Activated CD4-positive, alpha-beta T cell treated with anti-CD3 and anti-CD28 coated beads for 36 hours (primary cell): ENCODE data around the gene SCN2A. TPM values are rescaled to one million over a fixed set of nuclear protein-coding genes. Genes with fewer than 3 reads are reported as not detected.

Experiments
- ATAC-seq: fragments of 200-7000 bp; cut with Tn5 transposase; one replicate; pipeline ENCODE4 v1.10.0; 2021; ENCODE audit warnings: mild to moderate bottlenecking, moderate library complexity
- CTCF ChIA-PET: fragments of 350-600 bp; sonication (Branson Sonifier 250); formaldehyde crosslinking; loops from one replicate; lab custom pipeline; 2021; ENCODE audit warnings: antibody characterized with exemption; lab: Charles Lee
- POLR2A ChIA-PET: fragments of 350-600 bp; sonication (Branson Sonifier 250); formaldehyde crosslinking; loops from one replicate; lab custom pipeline; 2021; ENCODE audit warnings: antibody characterized with exemption, inconsistent platforms; lab: Charles Lee
- DNase-seq: peaks from one replicate; pipeline ENCODE4 v3.0.0-alpha.2; 2020
- H3K27ac Mint-ChIP-seq: one replicate; pipeline ENCODE4 v1.8.0; 2021; ENCODE audit warnings: mixed read lengths
- H3K27me3 Mint-ChIP-seq: one replicate; pipeline ENCODE4 v1.8.0; 2021; ENCODE audit warnings: mixed read lengths
- H3K36me3 Mint-ChIP-seq: one replicate; pipeline ENCODE4 v1.8.0; 2021; ENCODE audit warnings: low read depth, mixed read lengths
- H3K4me1 Mint-ChIP-seq: one replicate; pipeline ENCODE4 v1.8.0; 2021; ENCODE audit warnings: mixed read lengths
- H3K4me3 Mint-ChIP-seq: one replicate; pipeline ENCODE4 v1.8.0; 2021; ENCODE audit warnings: mild to moderate bottlenecking, moderate library complexity, mixed read lengths
- H3K9me3 Mint-ChIP-seq: one replicate; pipeline ENCODE4 v1.8.0; 2021; ENCODE audit warnings: low read depth, mixed read lengths
- intact Hi-C, 2 experiments: fragments of 100-400 bp; cut with DNase I in 1 of 2; cut with micrococcal nuclease in 1 of 2; formaldehyde crosslinking; loops; one replicate each; pipeline versions ENCODE4 v1.14.2 to v1.15.1; 2022 to 2024; cut with DNase I, micrococcal nuclease
- total RNA-seq, 2 experiments: library from RNA; stranded (reverse); gene quantifications; one replicate each; pipeline ENCODE4 v1.2.3, GENCODE V29; 2021

SCN2A gene
- total RNA-seq, 2 experiments from 2014 or later, result 0.07 to 0.14 TPM

GRCh38 chr2:165425556-165425955, 186.3 kb downstream of the SCN2A start:
- no peaks in the 10 kb centered on the region for H3K9me3 Mint-ChIP-seq
- no peaks in the 10 kb centered on the region for H3K4me1 Mint-ChIP-seq
- ATAC-seq (no peak), DNase-seq (no peak)
- ChIA-PET POLR2A (no interaction called here), CTCF (interaction anchor here (0.7 kb wide), 1 partner anchor 22 kb away, joined by 4 read pairs; no protein-coding TSS in a partner anchor)
- H3K27me3 Mint-ChIP-seq, result no peaks in the 10 kb centered on the region
- H3K27ac Mint-ChIP-seq, result no peak overlapping the region
- H3K4me3 Mint-ChIP-seq, result no peak overlapping the region
- no peaks in the 10 kb centered on the region for H3K36me3 Mint-ChIP-seq
- intact Hi-C loops, result no loop called here

DNA sequence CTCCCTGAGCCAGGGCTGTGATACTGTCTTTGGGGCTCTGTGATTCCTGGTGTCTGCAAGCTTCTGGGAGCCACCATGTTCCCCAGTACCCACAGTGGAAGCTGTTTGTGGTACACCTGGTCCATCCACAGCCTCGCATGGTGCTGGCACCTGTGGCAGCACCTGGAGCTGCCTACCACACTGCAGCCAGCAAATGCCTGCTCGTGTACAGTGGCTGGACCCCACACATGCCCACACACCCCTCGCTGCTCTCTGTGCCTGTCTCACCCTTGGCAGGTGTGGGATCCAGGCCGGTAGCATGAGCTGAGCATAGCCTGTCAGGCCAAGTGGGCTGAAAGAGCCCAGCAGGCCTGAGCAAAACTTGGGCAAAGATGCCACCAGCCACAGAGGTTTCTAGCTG, 188.5 kb downstream of the SCN2A start:
- intact Hi-C loops, result no loop called here
- H3K27ac Mint-ChIP-seq, result no peak overlapping the region
- H3K36me3 Mint-ChIP-seq, result no peaks in the 10 kb centered on the region
- CTCF ChIA-PET, result interaction anchor here (0.6 kb wide), 2 partner anchors 19 to 128 kb away, joined by 3 read pairs; no protein-coding TSS in a partner anchor
- POLR2A ChIA-PET, result no interaction called here
- H3K4me1 Mint-ChIP-seq, result no peaks in the 10 kb centered on the region
- H3K27me3 Mint-ChIP-seq, result no peaks in the 10 kb centered on the region
- no peaks in the 10 kb centered on the region for H3K9me3 Mint-ChIP-seq
- no peak for DNase-seq
- H3K4me3 Mint-ChIP-seq, result no peak overlapping the region
- ATAC-seq, result no peak

- intact Hi-C loops, result no loop called here
- Mint-ChIP-seq H3K9me3 (no peaks in the 10 kb centered on the region), H3K27ac (no peak overlapping the region), H3K4me3 (no peak overlapping the region), H3K36me3 (no peaks in the 10 kb centered on the region), H3K27me3 (no peaks in the 10 kb centered on the region), H3K4me1 (no peaks in the 10 kb centered on the region)
- ChIA-PET CTCF (no interaction called here), POLR2A (no interaction called here)
- DNase-seq, result no peak
- ATAC-seq, result no peak
Observed at GRCh38 chr2:165428926-165429325, 189.7 kb downstream of the SCN2A start.

DNA sequence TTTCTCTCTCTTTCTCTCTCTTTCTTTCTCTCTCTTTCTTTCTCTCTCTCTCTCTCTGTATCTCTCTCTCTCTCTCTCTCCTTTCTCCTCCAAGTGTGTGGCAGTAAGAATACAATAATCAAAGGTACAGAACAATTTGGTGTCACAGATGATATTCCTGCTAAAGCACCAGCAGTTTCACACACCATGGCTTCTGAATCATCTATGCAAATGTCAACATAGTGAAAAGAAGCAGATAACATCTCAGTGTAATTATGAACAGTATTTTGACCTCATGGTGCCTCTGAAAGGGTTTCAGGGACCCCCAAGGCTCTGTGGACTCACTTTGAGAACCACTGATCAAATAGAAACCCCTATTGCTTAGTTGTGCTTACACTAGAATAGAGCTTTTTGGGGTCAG, 191.8 kb downstream of the SCN2A start:
- H3K27me3 Mint-ChIP-seq, result no peaks in the 10 kb centered on the region
- no peaks in the 10 kb centered on the region for H3K4me1 Mint-ChIP-seq
- H3K4me3 Mint-ChIP-seq, result no peak overlapping the region
- ATAC-seq (no peak), DNase-seq (no peak)
- POLR2A ChIA-PET, result no interaction called here
- H3K9me3 Mint-ChIP-seq, result no peaks in the 10 kb centered on the region
- no peak overlapping the region for H3K27ac Mint-ChIP-seq
- CTCF ChIA-PET, result no interaction called here
- no peaks in the 10 kb centered on the region for H3K36me3 Mint-ChIP-seq
- intact Hi-C loops, result no loop called here

GRCh38 chr2:165432234-165432966, 193.2 kb downstream of the SCN2A start:
- POLR2A ChIA-PET, result no interaction called here
- H3K27ac Mint-ChIP-seq, result no peak overlapping the region
- CTCF ChIA-PET, result no interaction called here
- ATAC-seq (no peak), DNase-seq (no peak)
- peaks cover 1% of the 10 kb centered on the region for H3K4me1 Mint-ChIP-seq
- intact Hi-C loops, result no loop called here
- no peaks in the 10 kb centered on the region for H3K27me3 Mint-ChIP-seq
- H3K4me3 Mint-ChIP-seq, result no peak overlapping the region
- no peaks in the 10 kb centered on the region for H3K9me3 Mint-ChIP-seq
- no peaks in the 10 kb centered on the region for H3K36me3 Mint-ChIP-seq

- ChIA-PET POLR2A (no interaction called here), CTCF (no interaction called here)
- no peaks in the 10 kb centered on the region for H3K27me3 Mint-ChIP-seq
- H3K36me3 Mint-ChIP-seq, result no peaks in the 10 kb centered on the region
- intact Hi-C loops, result no loop called here
- no peaks in the 10 kb centered on the region for H3K9me3 Mint-ChIP-seq
- H3K4me3 Mint-ChIP-seq, result no peak overlapping the region
- DNase-seq (no peak), ATAC-seq (no peak)
- H3K27ac Mint-ChIP-seq, result no peak overlapping the region
- H3K4me1 Mint-ChIP-seq, result peaks cover 6% of the 10 kb centered on the region
Observed at GRCh38 chr2:165434865-165435496, 195.8 kb downstream of the SCN2A start.

DNA sequence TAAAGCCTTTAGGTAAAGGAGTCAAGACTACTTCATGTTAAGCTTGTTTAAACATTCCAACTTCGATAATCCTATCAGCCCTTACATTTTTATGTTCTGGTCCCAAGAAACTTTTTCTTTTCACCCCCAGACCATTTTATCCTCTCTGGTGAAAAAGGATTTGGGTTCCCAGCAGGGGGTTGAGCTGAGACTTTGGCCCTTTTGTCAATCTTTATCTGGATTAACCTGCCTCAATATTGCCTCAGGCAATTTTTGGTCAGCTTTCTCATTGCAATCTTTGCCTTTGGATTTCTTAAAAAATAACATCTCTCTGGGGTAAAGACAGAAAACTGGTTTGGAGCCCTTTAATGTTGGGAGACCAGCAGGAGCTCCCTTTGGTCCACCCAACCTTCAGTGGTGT, 196.4 kb downstream of the SCN2A start:
- ChIA-PET CTCF (interaction anchor here (1.4 kb wide), 1 partner anchor 29 kb away, joined by 6 read pairs; no protein-coding TSS in a partner anchor), POLR2A (no interaction called here)
- Mint-ChIP-seq H3K27ac (no peak overlapping the region), H3K36me3 (no peaks in the 10 kb centered on the region), H3K4me3 (no peak overlapping the region), H3K27me3 (no peaks in the 10 kb centered on the region), H3K4me1 (peaks cover 12% of the 10 kb centered on the region), H3K9me3 (no peaks in the 10 kb centered on the region)
- intact Hi-C loops, result no loop called here
- DNase-seq (no peak), ATAC-seq (no peak)

DNA sequence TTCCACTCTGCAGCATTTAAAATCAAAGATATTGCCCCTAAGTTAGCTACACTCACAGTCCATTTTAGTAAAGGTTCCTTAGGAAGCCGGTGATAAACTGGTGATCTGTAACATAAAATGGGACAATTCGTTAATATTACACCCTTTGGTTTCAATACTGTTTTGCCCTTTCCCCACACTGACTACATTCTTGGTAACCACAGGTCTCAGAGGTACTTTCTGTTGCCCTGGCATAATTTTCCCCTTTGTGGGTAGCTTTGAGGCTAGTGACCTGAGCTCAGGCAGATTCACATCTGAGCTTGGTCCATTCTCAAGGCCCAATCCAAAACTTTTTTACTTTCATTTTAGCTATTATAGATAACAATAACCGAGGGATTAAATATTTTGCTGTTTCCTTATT, 197.3 kb downstream of the SCN2A start:
- DNase-seq (no peak), ATAC-seq (no peak)
- no peaks in the 10 kb centered on the region for H3K9me3 Mint-ChIP-seq
- H3K36me3 Mint-ChIP-seq, result no peaks in the 10 kb centered on the region
- H3K4me3 Mint-ChIP-seq, result no peak overlapping the region
- no peak overlapping the region for H3K27ac Mint-ChIP-seq
- peaks cover 12% of the 10 kb centered on the region for H3K4me1 Mint-ChIP-seq
- POLR2A ChIA-PET, result no interaction called here
- H3K27me3 Mint-ChIP-seq, result no peaks in the 10 kb centered on the region
- intact Hi-C loops, result no loop called here
- CTCF ChIA-PET, result interaction anchor here (0.9 to 1.4 kb wide), 2 partner anchors 30 to 36 kb away, joined by 3 to 6 read pairs; no protein-coding TSS in a partner anchor

DNA sequence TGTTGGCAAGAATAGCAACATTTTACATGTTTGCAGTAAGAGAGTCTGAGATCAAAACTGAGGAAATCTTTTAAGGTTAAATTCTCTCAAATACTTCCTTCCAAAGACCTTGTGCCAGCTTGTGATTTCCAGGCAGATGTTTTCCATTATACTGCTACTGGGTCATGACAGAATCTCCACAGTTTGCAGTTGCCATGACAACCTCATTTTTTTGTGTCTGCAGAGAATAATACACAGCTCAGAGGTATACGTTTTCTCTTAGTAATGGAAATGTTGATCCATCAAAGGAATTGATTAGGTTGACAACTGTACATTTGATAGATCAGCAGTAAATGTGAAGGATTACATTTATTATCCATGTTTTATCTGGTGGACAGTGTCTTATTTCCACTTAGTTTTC, 201.2 kb downstream of the SCN2A start:
- no peaks in the 10 kb centered on the region for H3K27me3 Mint-ChIP-seq
- H3K4me3 Mint-ChIP-seq, result no peak overlapping the region
- no peaks in the 10 kb centered on the region for H3K9me3 Mint-ChIP-seq
- H3K4me1 Mint-ChIP-seq, result peaks cover 28% of the 10 kb centered on the region
- no peak for DNase-seq
- CTCF ChIA-PET, result no interaction called here
- H3K36me3 Mint-ChIP-seq, result no peaks in the 10 kb centered on the region
- POLR2A ChIA-PET, result no interaction called here
- intact Hi-C loops, result no loop called here
- H3K27ac Mint-ChIP-seq, result no peak overlapping the region
- ATAC-seq, result peak; percentile 19

Other genes with a start within 250 kb of the SCN2A start
- under 1 TPM; 0.23 to 0.30 TPM for gene SCN3A, start 35.4 kb upstream of the SCN2A start, total RNA-seq
- gene CSRNP3, start 230.3 kb downstream of the SCN2A start, total RNA-seq, result not detected